Activated T-cell treated with anti-CD3 and anti-CD28 coated beads, Interleukin-2, amount 50 U/mL, for 48 hours (primary cell): ENCODE measurements around the gene STYXL2.

Experiments
- DNase-seq, 2 experiments: peaks; one replicate each; pipeline ENCODE4 v3.0.0-alpha.2; 2020

Gene STYXL2

DNA sequence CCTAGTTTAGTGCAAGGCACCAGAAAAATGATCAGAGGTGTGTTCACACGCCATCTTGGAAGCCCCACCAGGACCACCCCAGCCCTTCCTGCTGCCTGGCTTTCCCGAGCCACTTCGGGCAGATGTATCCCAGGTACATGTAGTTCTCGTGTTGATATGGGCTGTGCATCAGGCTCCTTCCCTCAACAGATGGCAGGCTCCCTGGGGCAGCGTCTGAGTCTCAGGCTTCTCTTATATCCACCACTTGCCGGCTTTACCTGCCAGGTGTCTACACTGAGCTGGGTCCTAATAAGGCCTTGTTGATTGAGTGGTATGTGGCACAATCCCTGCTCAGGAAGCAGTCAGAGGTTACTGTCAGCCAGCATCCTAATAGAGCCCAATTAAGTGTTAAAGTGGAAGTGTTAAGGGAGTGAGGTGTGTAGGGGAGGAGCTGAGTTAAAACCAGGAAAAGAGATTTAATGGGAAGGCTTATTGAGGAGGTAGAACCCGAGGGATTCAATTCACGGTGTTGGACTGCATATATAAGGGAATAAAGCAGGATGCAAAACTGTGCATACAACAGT is 12.2 kb upstream of the STYXL2 start:
- DNase-seq = no peak

- no peak for DNase-seq
Measured at GRCh38 chr1:167082511-167083027, 11.3 kb upstream of the STYXL2 start.

- DNase-seq = no peak
Measured at GRCh38 chr1:167083066-167083665, 10.7 kb upstream of the STYXL2 start.

DNA sequence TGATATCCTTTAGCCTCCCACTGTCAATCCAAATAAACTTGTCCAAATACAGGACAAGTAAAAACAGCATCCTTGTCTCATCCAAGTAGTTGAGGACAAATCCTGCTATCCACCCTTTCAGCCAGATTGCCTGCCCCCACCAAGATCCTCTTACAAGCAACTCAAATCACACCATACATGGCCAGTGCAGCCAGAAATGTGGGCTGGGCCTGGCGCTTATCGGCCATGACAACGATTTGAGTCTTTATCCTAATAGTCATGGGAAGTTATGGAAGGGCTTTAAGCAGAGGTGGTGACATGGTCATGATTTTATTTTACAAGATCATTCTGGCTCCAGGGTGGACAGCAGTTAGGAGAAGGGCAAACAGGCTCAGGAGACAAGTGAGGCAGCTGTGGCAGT is 10.0 kb upstream of the STYXL2 start:
- DNase-seq = no peak

DNA sequence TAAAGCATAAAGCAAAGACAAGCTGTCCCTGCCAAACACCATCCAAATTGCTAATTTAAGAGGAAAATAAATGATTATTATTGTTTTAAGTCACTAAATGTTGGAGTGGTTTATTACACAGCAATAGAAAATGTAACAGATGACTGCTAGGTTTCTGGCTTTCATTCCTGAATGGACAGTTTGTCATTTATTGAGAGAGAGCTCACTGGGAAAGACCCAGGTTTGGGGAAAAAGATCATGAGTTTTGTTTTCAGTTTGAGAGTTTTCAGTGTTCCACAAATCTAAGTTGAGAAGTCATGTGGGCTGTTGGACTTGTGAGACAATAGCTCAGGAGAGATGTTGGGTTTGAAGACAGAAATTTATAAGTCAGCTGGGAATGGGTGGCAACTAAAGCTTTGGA is 9.1 kb upstream of the STYXL2 start:
- DNase-seq = no peak

GRCh38 chr1:167086033-167086432 is 7.8 kb upstream of the STYXL2 start:
- no peak for DNase-seq

- DNase-seq = no peak
Measured at GRCh38 chr1:167086768-167087167, 7.1 kb upstream of the STYXL2 start.

GRCh38 chr1:167088746-167089417 is 5.0 kb upstream of the STYXL2 start:
- no peak for DNase-seq

DNA sequence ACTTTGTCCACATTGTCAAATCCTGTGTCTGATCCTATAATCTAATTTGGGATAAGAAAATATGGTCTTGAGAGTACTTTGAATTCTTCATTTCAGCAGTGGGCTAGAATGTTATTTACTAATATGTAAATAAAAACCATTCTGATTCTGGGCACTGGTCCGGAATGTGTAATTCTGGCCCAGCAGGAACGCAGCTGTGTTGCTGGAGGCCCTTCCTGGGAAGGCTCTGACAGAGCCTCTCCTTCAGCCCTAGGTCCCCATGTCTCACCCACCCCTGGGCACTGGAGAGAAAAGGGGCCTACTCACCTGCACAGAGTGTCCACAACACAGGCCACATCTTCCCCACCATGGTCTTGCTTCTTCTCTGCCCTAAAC is 3.9 kb upstream of the STYXL2 start:
- no peak for DNase-seq

GRCh38 chr1:167090314-167090942 is 3.4 kb upstream of the STYXL2 start, which contains the start of gene GPA33:
GPA33 (minus strand) TSS chr1:167090377; CDS start chr1:167090287, 90 bp downstream.
- no peak for DNase-seq

- DNase-seq = no peak
Measured at GRCh38 chr1:167092653-167093052, 1.2 kb upstream of the STYXL2 start.

- DNase-seq = no peak
Measured at GRCh38 chr1:167094690-167095089, 815 bp downstream of the STYXL2 start.

DNA sequence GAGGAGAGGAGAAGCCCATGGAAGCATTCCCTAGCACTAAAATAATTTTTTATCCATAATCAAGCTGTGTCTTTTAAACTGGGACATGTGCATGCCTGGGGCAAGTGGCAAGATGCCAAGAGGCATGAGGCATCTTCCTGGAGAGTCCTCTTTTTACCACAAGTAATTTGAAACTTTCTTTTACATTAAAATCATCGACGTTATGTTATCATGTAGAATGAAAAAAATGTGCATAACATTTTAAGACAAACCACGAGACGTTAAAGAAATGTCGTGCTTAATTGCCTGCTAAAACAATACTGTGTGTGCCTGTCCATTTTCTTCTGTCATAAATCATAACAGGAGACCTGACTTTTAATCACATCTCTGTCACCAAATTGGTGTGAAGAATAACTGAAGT is 1.5 kb downstream of the STYXL2 start:
- DNase-seq = no peak

DNA sequence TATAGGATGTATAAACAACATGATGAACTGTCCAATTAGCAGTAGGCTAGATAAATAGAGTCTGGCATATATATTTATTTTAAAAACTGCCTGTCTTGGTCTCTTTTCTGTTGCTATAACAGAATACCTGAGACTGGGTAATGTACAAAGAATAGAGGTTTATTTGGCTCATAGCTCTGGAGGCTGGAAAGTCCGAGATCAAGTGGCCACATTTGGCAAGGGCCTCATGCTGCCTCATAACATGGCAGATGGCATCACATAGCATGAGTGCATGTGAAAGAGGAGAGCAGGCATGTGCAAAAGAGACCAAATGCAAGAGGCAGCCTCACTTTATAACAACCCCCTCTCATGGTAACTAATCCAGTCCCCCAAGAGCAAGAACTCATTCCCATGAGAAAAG is 6.0 kb downstream of the STYXL2 start:
- DNase-seq = no peak

- DNase-seq = no peak
Measured at GRCh38 chr1:167100730-167101129, 6.9 kb downstream of the STYXL2 start.

DNA sequence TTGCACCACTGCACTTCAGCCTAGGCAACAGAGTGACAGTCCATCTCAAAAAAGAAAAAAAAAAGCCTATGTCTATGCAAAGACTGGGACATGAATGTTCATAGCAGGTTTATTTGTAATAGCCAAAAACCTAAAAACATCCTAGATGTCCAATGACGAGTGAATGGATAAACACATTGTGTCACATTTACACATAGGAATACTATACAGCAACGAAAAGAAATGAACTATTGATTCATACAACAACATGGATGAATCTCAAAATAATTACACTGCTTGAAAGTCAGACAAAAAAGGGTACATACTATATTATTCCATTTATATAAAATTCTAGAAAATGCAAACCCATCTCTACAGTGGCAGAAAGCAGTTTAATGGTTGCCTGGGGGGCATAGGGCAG is 7.9 kb downstream of the STYXL2 start:
- no peak for DNase-seq

GRCh38 chr1:167102906-167103573 is 9.2 kb downstream of the STYXL2 start:
- DNase-seq = no peak

DNA sequence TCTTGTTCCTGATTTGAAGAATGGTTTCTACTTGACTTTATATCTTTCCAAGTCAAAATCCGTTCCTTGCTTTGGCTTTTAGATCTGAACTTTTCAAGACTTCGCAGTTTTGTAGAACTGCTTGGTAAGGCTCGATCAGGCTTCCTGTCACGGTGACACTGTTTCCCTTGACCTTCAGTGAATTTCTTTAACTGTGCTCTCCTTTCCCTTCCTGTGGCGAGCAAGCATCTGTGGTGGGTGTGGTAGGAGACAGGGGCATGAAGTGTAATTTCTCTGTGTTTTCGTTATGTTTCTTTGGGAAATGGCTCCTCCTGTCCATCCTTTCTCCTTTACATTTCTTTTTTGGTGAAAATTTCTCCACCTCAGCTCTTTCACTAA is 10.4 kb downstream of the STYXL2 start:
- DNase-seq = no peak

DNA sequence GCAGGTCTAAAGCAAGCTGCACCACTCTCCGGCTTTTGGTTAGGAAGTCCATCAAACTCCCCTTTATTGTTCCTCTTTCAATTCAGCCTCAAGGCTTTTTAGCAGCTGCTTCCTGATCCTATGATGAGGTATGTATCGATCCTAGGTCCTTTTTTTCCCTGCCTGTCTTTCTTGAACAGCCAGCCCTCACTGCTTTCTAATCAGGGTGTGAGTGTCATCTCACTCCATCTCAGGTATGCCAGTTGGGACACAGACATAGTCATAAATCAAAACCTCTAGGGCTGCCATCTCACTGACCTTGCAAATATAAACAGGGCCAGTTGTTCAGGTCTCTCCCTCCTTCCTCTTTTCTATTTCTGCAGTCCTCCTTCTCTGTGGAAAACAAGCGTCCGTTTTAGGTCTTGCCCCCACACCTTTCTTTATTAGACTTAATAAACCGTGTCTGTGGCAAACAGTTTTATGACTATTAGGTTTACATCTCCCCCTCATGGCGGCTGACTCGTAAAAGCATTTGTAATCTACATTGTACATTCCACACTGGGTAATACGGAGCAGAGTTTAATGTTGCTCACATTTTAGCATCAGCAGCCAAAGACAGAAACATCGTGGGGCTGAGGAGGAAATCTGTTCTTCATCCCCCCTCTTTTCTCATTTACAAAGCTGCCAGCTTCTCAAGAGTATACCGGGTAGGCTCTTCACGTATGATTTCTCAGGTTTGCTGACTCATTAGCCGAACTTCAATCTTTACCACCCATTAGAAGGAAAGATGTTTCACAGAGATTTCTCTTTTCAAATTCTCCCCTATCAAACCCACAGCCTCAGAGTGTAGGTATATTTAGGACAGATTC is 11.6 kb downstream of the STYXL2 start:
- no peak for DNase-seq

- DNase-seq = no peak
Measured at GRCh38 chr1:167106119-167106461, 12.2 kb downstream of the STYXL2 start.

- DNase-seq = no peak
Measured at GRCh38 chr1:167107456-167107855, 13.6 kb downstream of the STYXL2 start.

DNA sequence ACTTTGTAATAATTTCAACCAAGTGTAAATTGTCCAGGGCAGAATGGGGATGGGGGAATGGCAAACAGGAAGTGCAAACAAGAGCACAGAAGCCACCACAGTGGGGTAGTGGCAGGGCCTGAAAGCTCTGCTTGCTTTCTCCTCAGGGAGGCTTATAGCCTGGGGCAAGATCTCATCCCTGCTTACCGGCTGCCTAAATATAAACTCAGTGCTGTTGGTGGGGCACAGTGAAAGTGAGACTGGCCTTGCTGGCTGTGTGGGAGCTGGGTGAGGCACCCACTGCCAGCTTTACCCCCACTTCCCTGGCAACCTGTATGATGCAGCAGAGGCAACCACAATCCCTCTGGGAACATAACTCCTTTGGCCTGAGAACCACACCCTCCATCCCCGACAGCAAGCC is 15.2 kb downstream of the STYXL2 start:
- DNase-seq = no peak

DNA sequence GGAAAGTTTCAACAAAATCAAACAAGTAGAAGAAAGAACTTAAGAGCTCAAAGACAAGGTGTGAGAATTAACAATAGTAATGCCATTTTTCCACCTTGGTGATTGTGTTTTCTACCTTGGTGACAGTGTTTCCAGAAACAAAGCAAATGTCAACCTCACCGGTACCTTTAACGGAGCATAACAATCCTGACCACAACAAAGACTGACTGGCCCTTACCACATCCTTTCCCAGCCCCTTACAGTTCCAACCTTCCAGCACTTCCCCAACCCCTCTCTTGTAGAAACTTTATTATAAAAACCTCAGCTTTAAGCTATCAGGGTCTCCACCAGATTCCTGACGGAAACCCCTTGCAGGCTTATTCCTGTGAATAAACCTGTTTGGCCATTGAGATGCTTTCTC is 16.7 kb downstream of the STYXL2 start:
- DNase-seq = no peak
